Trophoblast cell (in vitro differentiated cells and primary cell): ENCODE measurements around the gene SULT4A1.

Experiments
- DNase-seq, 2 donors: peaks; one replicate each; pipeline ENCODE4 v3.0.0-alpha.2; 2016
- H2AFZ ChIP-seq: 2 replicates; pipeline ENCODE4 v1.6.1; 2013; ENCODE audit warnings: low read length, moderate library complexity, mild to moderate bottlenecking; ENCODE audit not compliant: insufficient read depth, poor library complexity
- H2AK5ac ChIP-seq: 2 replicates; pipeline ENCODE4 v1.6.1; 2013; ENCODE audit warnings: mild to moderate bottlenecking, low read length
- H2BK120ac ChIP-seq: 2 replicates; pipeline ENCODE4 v1.6.1; 2013; ENCODE audit warnings: low read length, mild to moderate bottlenecking, moderate library complexity; ENCODE audit not compliant: insufficient read depth, poor library complexity
- H2BK12ac ChIP-seq: 2 replicates; pipeline ENCODE4 v1.6.1; 2013; ENCODE audit warnings: mild to moderate bottlenecking, low read length, moderate library complexity
- H2BK5ac ChIP-seq: 2 replicates; pipeline ENCODE4 v1.6.1; 2013; ENCODE audit warnings: low read length, low read depth, moderate library complexity, mild to moderate bottlenecking; ENCODE audit not compliant: poor library complexity
- H3K14ac ChIP-seq: 2 replicates; pipeline ENCODE4 v1.6.1; 2013; ENCODE audit warnings: mild to moderate bottlenecking, low read length
- H3K18ac ChIP-seq: 2 replicates; pipeline ENCODE4 v1.6.1; 2013; ENCODE audit warnings: mild to moderate bottlenecking, low read length
- H3K23ac ChIP-seq: 2 replicates; pipeline ENCODE4 v1.6.1; 2013; ENCODE audit warnings: low read length
- H3K27ac ChIP-seq: 2 replicates; pipeline ENCODE4 v1.5.1; 2013; ENCODE audit warnings: low read depth, mild to moderate bottlenecking, inconsistent platforms, low read length, moderate library complexity
- H3K27me3 ChIP-seq: 2 replicates; pipeline ENCODE4 v1.6.1; 2013; ENCODE audit warnings: inconsistent platforms, mild to moderate bottlenecking, low read length, moderate library complexity; ENCODE audit not compliant: insufficient read depth
- H3K36me3 ChIP-seq, 2 experiments: 1 replicate in 1 of 2; 2 replicates in 1 of 2; pipeline ENCODE4 v1.6.1; 2013; ENCODE audit warnings: low read length in 2 of 2, mild to moderate bottlenecking in 2 of 2, moderate library complexity in 1 of 2; ENCODE audit not compliant: insufficient read depth in 2 of 2, control insufficient read depth in 1 of 2
- H3K4ac ChIP-seq: 2 replicates; pipeline ENCODE4 v1.6.1; 2013; ENCODE audit warnings: low read depth, mild to moderate bottlenecking, low read length, moderate library complexity
- H3K4me1 ChIP-seq, 2 experiments: 1 replicate in 1 of 2; 2 replicates in 1 of 2; pipeline ENCODE4 v1.6.1; 2013; ENCODE audit warnings: low read length in 2 of 2, mild to moderate bottlenecking in 2 of 2, moderate library complexity in 1 of 2; ENCODE audit not compliant: insufficient read depth in 2 of 2, control insufficient read depth in 1 of 2
- H3K4me2 ChIP-seq: 2 replicates; pipeline ENCODE4 v1.6.1; 2013; ENCODE audit warnings: inconsistent platforms, mild to moderate bottlenecking, low read length, moderate library complexity
- H3K4me3 ChIP-seq: 2 replicates; pipeline ENCODE4 v1.5.1; 2013; ENCODE audit warnings: mild to moderate bottlenecking, low read depth, low read length, inconsistent platforms
- H3K79me1 ChIP-seq: one replicate; pipeline ENCODE4 v1.6.1; 2013; ENCODE audit warnings: low read length
- H3K79me2 ChIP-seq: 2 replicates; pipeline ENCODE4 v1.6.1; 2013; ENCODE audit warnings: low read length, mild to moderate bottlenecking; ENCODE audit not compliant: control insufficient read depth, insufficient read depth, poor library complexity
- H3K9ac ChIP-seq: 2 replicates; pipeline ENCODE4 v1.6.1; 2013; ENCODE audit warnings: mild to moderate bottlenecking, low read length
- H3K9me3 ChIP-seq: 2 replicates; pipeline ENCODE4 v1.6.1; 2013; ENCODE audit warnings: low read depth, mild to moderate bottlenecking, control low read depth, inconsistent platforms, low read length; ENCODE audit not compliant: insufficient read depth
- H4K12ac ChIP-seq: 2 replicates; pipeline ENCODE4 v1.6.1; 2013; ENCODE audit warnings: low read depth, mild to moderate bottlenecking, low read length, moderate library complexity
- H4K8ac ChIP-seq: 2 replicates; pipeline ENCODE4 v1.6.1; 2013; ENCODE audit warnings: low read depth, mild to moderate bottlenecking, low read length, moderate library complexity
- H4K91ac ChIP-seq: one replicate; pipeline ENCODE4 v1.6.1; 2013; ENCODE audit warnings: low read depth, mild to moderate bottlenecking, low read length, moderate library complexity
- WGBS: extraction: QIAGEN DNeasy Blood & Tissue Kit; methylation state at CpG from one replicate; pipeline ENCODE4 v1.1.7; 2013; ENCODE audit warnings: missing lambda C conversion rate; ENCODE audit not compliant: insufficient read length, insufficient coverage; ENCODE audit errors: extremely low coverage; 5-methylcytosine and 5-hydroxymethylcytosine counted together

Gene SULT4A1

DNA sequence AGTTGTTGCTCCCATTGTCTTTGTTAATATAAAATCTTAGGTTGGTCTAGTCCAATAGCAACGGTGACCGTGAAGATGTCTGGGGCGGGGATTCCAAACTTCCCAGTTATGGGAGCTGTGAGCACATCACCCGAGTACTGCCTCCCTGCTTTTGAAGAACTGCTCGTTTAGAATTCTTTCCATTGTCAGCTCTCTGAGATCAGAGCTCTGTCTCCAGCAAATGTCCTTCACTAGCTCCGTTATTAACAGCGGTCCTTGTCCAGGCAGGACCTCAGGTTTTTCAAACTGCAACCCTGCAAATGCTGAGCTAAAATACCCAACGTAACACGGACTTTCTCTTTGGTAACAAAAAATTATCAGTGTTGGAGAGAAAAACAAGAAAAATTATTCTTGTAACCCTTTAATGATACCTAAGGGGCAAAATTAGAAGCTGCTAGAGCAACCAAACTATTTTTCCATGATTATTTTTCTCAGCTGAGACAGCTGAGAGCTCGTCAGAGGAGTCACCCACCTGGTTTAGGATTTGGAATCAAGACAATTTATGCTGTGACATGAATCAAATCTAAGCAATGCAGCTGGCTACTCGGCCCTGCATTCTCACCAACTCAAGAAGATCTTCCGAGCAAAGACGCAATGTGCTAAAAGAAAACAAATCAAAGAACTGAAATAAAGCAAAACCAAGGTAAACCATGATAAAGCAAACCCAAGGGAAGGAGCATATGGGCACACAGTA, 35.1 kb downstream of the SULT4A1 start:
- H3K23ac ChIP-seq, result no peak overlapping the region

DNA sequence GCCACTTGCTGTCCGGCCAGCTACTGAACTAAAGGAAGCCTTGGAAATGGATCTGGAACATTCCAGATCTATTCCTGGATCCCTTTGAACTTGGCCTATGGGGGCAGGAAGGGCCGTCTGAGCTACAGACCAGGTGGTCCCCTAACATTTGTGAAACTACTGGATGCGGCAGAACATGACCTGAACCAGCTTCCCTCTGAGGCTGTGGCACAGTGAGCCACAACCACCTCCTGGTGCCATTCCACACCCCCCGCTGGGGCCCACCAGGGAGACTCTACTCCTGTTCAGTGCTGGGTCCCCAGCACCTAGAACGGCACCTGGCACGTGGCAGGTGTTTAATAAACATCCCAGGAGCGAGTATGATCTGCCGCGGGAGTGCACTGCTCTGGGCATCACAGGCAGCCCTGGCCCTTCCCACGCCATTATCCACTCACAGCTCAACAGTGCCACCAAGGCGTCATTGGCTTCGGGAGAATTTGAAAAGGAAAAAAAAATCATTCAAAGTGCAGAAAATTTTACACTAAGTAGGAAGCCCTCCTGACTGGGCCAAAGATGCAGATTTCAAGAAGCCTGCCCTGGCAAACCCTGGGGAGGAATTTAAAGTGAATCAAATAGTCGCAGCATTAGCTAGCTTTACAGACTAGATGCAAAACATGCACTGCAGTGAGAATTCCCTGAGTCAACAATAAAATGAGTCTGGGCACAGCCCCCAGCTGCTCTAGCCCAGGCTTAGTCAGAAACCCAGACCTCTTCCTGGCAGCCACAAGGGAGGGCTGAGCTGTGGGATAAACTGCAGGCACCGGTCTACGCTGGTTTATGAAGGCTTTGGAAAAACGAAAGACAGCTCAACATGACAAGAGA, 35.9 kb downstream of the SULT4A1 start:
- Histone ChIP-seq H4K91ac (no peak overlapping the region), H4K8ac (no peak overlapping the region), H3K14ac (no peak overlapping the region), H3K36me3 (no peaks in the 10 kb centered on the region), H3K18ac (no peak overlapping the region), H2BK12ac (no peak overlapping the region), H3K79me2 (no peaks in the 10 kb centered on the region), H2BK5ac (no peak overlapping the region), H2BK120ac (no peak overlapping the region), H3K27me3 (no peaks in the 10 kb centered on the region), H3K79me1 (no peaks in the 10 kb centered on the region), H4K12ac (no peak overlapping the region), H3K4me2 (no peak overlapping the region), H3K4me1 (no peaks in the 10 kb centered on the region), H2AFZ (no peak overlapping the region), H2AK5ac (no peak overlapping the region), H3K4me3 (no peak overlapping the region), H3K4ac (no peak overlapping the region), H3K9ac (no peak overlapping the region), H3K27ac (no peak overlapping the region), H3K9me3 (peaks cover 2% of the 10 kb centered on the region), H3K23ac (no peak overlapping the region)
- WGBS, result no CpG with 5 or more reads among the region's 16 CpGs
- DNase-seq, result no peak

More for the DNA sequence above, 35.1 kb downstream of the SULT4A1 start:
- H4K91ac ChIP-seq, result no peak overlapping the region
- no peak overlapping the region for H4K8ac ChIP-seq
- H2AFZ ChIP-seq, result no peak overlapping the region
- DNase-seq, result no peak
- no CpG with 5 or more reads among the region's 13 CpGs for WGBS
- H3K9ac ChIP-seq, result no peak overlapping the region
- H4K12ac ChIP-seq, result no peak overlapping the region
- H3K27me3 ChIP-seq, result no peaks in the 10 kb centered on the region
- no peak overlapping the region for H3K4ac ChIP-seq
- no peaks in the 10 kb centered on the region for H3K79me1 ChIP-seq
- H2BK5ac ChIP-seq, result no peak overlapping the region
- H3K18ac ChIP-seq, result no peak overlapping the region
- H3K36me3 ChIP-seq, result no peaks in the 10 kb centered on the region
- peaks cover 2% of the 10 kb centered on the region for H3K9me3 ChIP-seq
- no peak overlapping the region for H2BK120ac ChIP-seq
- H2AK5ac ChIP-seq, result no peak overlapping the region
- no peak overlapping the region for H3K4me3 ChIP-seq
- H3K14ac ChIP-seq, result no peak overlapping the region
- no peaks in the 10 kb centered on the region for H3K79me2 ChIP-seq
- H3K27ac ChIP-seq, result no peak overlapping the region
- H3K4me1 ChIP-seq, result no peaks in the 10 kb centered on the region
- no peak overlapping the region for H2BK12ac ChIP-seq
- no peak overlapping the region for H3K4me2 ChIP-seq

DNA sequence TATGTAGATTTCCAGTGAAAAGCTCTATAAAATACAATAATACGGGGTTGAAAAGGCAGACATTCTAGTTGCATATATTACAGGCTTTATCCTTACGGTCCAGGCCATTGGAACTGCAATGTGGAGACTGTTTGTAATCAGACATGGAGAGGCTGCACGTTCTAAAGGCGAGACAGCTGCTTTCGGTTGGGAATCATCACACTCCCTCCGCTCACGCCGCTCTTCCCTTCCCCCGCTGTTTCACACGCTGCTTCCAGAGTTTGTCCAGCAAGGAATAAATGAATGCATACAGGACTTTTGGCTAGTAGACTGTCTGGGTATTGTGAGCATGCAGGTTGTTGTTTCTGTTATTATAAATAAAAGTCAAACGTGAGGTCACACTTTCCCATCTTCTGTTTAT, 36.7 kb downstream of the SULT4A1 start:
- Histone ChIP-seq H3K27ac (no peak overlapping the region), H3K18ac (no peak overlapping the region), H4K91ac (no peak overlapping the region), H3K4ac (no peak overlapping the region), H3K36me3 (no peaks in the 10 kb centered on the region), H2BK12ac (no peak overlapping the region), H3K4me2 (no peak overlapping the region), H4K8ac (no peak overlapping the region), H3K23ac (no peak overlapping the region), H2AFZ (no peak overlapping the region), H2AK5ac (no peak overlapping the region), H3K4me3 (no peak overlapping the region), H2BK120ac (no peak overlapping the region), H3K4me1 (no peaks in the 10 kb centered on the region), H3K14ac (no peak overlapping the region), H3K79me1 (no peaks in the 10 kb centered on the region), H3K27me3 (no peaks in the 10 kb centered on the region), H2BK5ac (no peak overlapping the region), H3K9me3 (peaks cover 5% of the 10 kb centered on the region), H4K12ac (no peak overlapping the region), H3K9ac (no peak overlapping the region), H3K79me2 (no peaks in the 10 kb centered on the region)
- DNase-seq, result no peak
- no CpG with 5 or more reads among the region's 11 CpGs for WGBS

DNA sequence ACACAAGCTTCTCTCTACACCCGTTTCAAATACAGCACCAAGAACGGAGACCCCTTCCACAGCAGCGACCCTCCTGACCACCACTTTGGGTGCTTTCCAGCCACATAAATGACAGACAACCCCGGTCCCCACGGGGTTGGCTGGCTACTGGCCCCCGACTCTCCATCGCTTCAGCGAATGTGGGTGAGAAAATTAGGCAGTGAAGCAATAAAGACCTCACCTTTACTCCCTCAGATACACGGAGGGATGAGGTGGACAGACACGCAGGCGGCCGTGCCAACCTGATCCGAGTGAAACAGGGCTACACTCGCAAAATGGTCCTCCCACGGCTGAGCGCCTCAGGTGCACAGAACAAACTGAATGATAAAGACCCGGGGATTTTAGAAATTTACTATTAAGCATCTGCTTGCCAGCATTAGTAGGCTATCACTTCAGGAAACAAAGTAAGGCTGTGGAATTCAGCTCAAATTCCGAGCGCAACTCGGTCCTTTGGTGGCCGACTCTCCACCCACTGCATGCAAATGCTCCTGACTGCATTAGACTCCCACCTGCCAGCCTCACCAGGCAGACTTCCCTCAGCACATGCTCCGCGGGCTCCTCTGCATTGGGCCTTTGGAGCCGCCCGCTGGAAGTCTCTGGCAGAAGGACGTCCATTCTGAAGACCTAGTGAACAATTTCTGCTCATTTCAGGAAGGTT, 37.4 kb downstream of the SULT4A1 start:
- Histone ChIP-seq H3K27ac (no peak overlapping the region), H2BK12ac (no peak overlapping the region), H2BK120ac (no peak overlapping the region), H3K36me3 (no peaks in the 10 kb centered on the region), H3K79me2 (no peaks in the 10 kb centered on the region), H4K91ac (no peak overlapping the region), H2AK5ac (no peak overlapping the region), H3K9ac (no peak overlapping the region), H3K18ac (no peak overlapping the region), H3K23ac (no peak overlapping the region), H3K4me1 (no peaks in the 10 kb centered on the region), H3K79me1 (no peaks in the 10 kb centered on the region), H3K4me3 (no peak overlapping the region), H4K12ac (no peak overlapping the region), H2AFZ (no peak overlapping the region), H4K8ac (no peak overlapping the region), H3K4ac (no peak overlapping the region), H3K14ac (no peak overlapping the region), H2BK5ac (no peak overlapping the region), H3K9me3 (peaks cover 4% of the 10 kb centered on the region), H3K27me3 (no peaks in the 10 kb centered on the region), H3K4me2 (no peak overlapping the region)
- no CpG with 5 or more reads among the region's 26 CpGs for WGBS
- DNase-seq, result no peak
